Measurements from ENCODE around the gene DYNLT2B. TPM values are rescaled to one million over a fixed set of nuclear protein-coding genes. Genes with fewer than 3 reads are reported as not detected.
"Not testable (repeated sequence)": the region's sequence is repeated elsewhere in the genome, so short reads cannot be mapped to it uniquely, and the experiment has no call there.

The DYNLT2B gene
- 10 to 100 TPM in 2 of 6 donors, 1 to 10 TPM in 4; 6.7 to 28.5 (median 9.5) TPM for polyA plus RNA-seq (ENCODE audit: low read depth in 6 of 6)

DNA sequence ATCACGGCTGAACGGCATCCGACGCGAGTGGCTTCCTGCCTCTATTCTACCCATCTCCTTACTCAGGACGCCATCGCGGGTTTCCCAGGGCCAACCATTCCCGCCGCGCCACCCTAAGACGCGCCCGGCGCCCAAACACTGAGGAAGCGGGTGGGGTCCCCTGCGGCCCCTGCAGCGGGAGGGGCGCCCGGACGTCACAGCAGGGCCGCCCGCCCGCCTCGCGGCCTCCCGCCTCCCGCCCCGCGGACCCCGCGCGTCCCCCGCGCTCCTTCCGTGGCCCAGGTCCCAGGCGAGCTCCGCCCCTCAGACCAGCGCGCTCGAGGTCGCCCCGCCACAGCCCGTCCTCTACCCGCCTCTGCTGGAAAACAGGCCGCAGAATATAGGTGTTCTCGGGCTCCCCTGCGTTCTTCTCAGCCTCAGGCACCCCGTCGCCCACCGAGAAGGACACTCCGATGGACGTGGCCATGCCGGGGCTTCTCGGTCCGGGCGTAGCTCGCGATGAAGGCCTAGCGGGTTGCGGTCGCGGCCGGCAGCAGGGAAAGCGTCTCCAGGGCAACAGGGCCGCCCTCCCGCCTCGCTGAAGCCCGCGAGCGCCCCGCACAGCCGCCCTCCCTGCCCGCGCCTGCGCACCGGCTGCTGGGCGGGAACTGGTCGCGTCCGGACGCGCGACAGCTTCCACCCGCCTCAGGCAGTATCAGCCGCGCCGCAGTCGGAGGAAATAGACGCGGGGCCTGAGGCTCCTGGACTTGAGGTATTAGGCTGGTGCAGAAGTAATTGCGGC, at the start of gene DYNLT2B:
TSS of gene DYNLT2B (minus strand) at position 554 of the 781 bp plus-strand sequence. CDS start at position 466, 88 bp downstream.
- Mint-ChIP-seq H3K4me1 (peaks cover 0 to 16% (median 7%) of the 10 kb centered on the region in 3 donors), H3K9me3 (no peaks in the 10 kb centered on the region), H3K36me3 (no peaks in the 10 kb centered on the region), H3K27me3 (no peaks in the 10 kb centered on the region), H3K4me3 (peak within 1 kb of the TSS; percentile 94 to 98 (median 96)), H3K27ac (peak within 1 kb of the TSS; percentile 94 to 99 (median 98))
- DNase-seq (peak; percentile 90), ATAC-seq (ENCODE audit: low read depth in 2 of 2) (peak; percentile 89 to 92)

- H3K36me3 Mint-ChIP-seq = peaks cover 26 to 32% of the 10 kb centered on the region in 2 donors
- peaks cover 0 to 11% (median 10%) of the 10 kb centered on the region in 3 donors for H3K4me1 Mint-ChIP-seq
- ATAC-seq (ENCODE audit: low read depth in 2 of 2) = no peak
- peak overlapping the region in 1 of 6 donors; percentile 32 for H3K27ac Mint-ChIP-seq
- DNase-seq = no peak
- no peak overlapping the region for H3K4me3 Mint-ChIP-seq
- no peaks in the 10 kb centered on the region for H3K9me3 Mint-ChIP-seq
- H3K27me3 Mint-ChIP-seq = no peaks in the 10 kb centered on the region
These were observed 47.7 kb upstream of the DYNLT2B start for GRCh38 chr3:196365736-196366135.

DNA sequence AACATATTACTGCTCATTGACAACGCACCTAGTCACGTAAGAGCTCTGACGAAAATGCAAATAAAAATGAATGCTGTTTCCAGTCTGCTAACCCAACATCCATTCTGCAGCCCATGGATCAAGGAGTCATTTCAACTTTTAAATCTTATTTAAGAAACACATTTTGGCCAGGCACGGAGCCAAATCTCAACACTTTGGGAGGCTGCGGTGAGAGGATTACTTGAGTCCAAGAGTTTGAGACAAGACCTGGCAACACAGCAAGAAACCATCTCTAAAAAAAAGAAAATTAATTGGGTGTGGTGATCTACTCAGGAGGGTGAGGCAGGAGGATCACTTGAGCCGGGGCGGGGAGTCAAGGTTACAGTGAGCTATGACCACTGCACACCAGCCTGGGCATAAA, 42.5 kb upstream of the DYNLT2B start:
- Mint-ChIP-seq H3K36me3 (peaks cover 45 to 46% of the 10 kb centered on the region in 2 donors), H3K9me3 (no peaks in the 10 kb centered on the region), H3K4me1 (peaks cover 4 to 11% (median 5%) of the 10 kb centered on the region in 3 donors), H3K27ac (peak overlapping the region in 1 of 6 donors; percentile 57), H3K27me3 (no peaks in the 10 kb centered on the region), H3K4me3 (no peak overlapping the region)
- no peak for ATAC-seq (ENCODE audit: low read depth in 2 of 2)
- no peak for DNase-seq

DNA sequence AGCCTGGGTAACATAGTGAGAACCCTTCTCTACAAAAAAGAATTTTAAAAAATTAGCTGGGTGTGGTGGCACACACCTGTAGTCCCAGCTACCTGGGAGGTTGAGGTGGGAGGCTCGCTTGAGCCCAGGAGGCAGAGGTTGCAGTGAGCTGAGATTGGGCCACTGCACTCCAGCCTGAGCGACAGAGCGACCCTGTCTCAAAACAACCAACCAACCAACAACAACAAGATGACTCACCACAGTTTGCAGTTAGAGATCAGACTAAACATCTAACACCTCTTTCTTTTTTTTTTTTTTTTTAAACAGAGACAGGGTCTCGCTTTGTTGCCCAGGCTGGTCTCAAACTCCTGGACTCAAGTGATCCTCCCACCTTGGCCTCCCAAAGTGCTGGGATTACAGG, 40.5 kb upstream of the DYNLT2B start:
- not testable (repeated sequence) for ATAC-seq (ENCODE audit: low read depth in 2 of 2); H3K27me3 Mint-ChIP-seq; H3K9me3 Mint-ChIP-seq; DNase-seq; H3K4me3 Mint-ChIP-seq
- Mint-ChIP-seq H3K36me3 (peaks cover 51 to 55% of the 10 kb centered on the region in 2 donors), H3K4me1 (peaks cover 4 to 11% (median 4%) of the 10 kb centered on the region in 3 donors), H3K27ac (peak overlapping the region in 1 of 6 donors; percentile 38)

DNA sequence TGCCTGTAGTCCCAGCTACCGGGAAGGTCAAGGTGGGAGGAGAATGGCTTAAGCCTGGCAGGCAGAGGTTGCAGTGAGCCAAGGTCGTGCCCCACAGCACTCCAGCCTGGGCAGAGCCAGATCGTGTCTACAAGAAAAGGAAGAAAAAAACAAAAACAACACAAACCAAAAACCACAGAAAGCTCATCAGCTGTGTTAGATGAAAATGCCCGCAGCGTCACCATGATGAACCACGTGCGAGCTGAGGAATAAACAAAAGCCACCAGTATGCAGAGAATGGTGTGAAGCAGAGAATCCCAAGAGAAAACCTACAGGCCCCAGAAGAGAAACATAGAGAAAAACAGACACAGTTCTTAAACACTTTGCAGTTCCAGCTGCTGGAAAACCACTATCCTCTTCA, 39.9 kb upstream of the DYNLT2B start:
- ATAC-seq (ENCODE audit: low read depth in 2 of 2) (no peak), DNase-seq (no peak)
- H3K36me3 Mint-ChIP-seq = peaks cover 57 to 58% of the 10 kb centered on the region in 2 donors
- H3K9me3 Mint-ChIP-seq = no peaks in the 10 kb centered on the region
- H3K4me1 Mint-ChIP-seq = peaks cover 4 to 11% (median 4%) of the 10 kb centered on the region in 3 donors
- H3K27me3 Mint-ChIP-seq = no peaks in the 10 kb centered on the region
- H3K4me3 Mint-ChIP-seq = no peak overlapping the region
- H3K27ac Mint-ChIP-seq = peak overlapping the region in 3 of 6 donors; percentile 72 to 94 (median 83)

DNA sequence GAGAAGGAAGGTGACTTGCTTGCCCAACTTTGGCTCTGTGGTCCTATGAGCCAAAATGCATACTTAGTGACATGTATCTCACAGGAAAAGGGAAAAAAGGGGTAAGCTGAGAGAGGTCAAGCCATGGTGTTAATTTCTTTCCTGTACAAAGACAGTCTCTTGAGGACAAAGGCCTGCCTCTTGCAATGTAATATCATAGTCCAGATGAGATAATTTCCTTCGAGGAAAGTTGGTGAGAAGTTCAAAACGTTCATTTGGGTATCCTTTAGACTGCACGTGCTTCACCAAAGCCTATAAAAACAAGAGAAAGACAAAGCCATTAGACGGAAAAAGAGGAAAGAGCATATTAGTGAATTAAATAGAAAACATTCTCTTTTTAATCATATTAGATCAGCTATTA, 38.5 kb upstream of the DYNLT2B start:
- no peak for ATAC-seq (ENCODE audit: low read depth in 2 of 2)
- Mint-ChIP-seq H3K27ac (peak overlapping the region in 1 of 6 donors; percentile 34), H3K36me3 (peaks cover 50 to 51% of the 10 kb centered on the region in 2 donors), H3K9me3 (no peaks in the 10 kb centered on the region), H3K27me3 (no peaks in the 10 kb centered on the region), H3K4me3 (no peak overlapping the region), H3K4me1 (peaks cover 4 to 11% (median 4%) of the 10 kb centered on the region in 3 donors)
- no peak for DNase-seq

DNA sequence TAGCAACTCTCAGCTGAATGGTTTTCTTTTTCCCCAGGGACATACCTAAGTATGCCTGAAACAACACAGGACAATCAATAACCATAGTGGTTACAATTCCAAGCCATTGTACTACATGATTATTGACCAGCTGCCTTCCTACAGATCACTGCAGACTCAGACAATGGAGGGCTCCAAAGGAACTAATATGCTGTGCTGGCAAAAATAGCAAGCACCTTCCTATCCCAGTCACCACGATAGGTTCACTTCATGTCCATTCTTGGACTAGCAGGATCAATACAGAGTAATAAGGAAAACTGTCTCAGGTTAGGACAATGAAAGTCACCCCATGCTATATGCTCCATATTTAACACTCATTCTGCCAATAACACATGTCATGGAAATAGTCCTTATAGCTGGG, 37.6 kb upstream of the DYNLT2B start:
- ATAC-seq (ENCODE audit: low read depth in 2 of 2) = no peak
- Mint-ChIP-seq H3K27me3 (no peaks in the 10 kb centered on the region), H3K36me3 (peaks cover 41 to 43% of the 10 kb centered on the region in 2 donors), H3K9me3 (no peaks in the 10 kb centered on the region), H3K27ac (no peak overlapping the region), H3K4me1 (peaks cover 0 to 7% (median 4%) of the 10 kb centered on the region in 3 donors), H3K4me3 (no peak overlapping the region)
- no peak for DNase-seq

DNA sequence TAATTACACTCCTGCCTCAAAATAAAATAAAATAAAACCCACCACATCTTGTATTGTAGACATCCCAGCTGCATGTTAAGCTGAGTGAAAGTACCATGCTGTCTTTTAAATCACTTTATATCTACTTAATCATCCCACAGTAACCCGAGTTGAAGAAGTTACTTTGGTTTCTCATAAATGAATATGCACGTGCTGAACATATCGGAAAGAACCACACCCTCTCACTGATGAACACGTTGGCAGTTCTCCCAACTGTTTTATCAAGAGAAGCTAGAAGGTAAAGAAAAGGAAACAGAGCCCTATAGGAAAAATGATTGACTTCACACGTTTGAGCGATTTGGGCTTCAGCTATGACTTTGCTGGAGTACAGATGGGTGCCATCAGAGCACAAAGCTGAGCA, 36.1 kb upstream of the DYNLT2B start:
- no peaks in the 10 kb centered on the region for H3K9me3 Mint-ChIP-seq
- no peak overlapping the region for H3K27ac Mint-ChIP-seq
- no peak overlapping the region for H3K4me3 Mint-ChIP-seq
- peaks cover 33 to 39% of the 10 kb centered on the region in 2 donors for H3K36me3 Mint-ChIP-seq
- DNase-seq = no peak
- no peaks in the 10 kb centered on the region for H3K27me3 Mint-ChIP-seq
- peaks cover 0 to 6% (median 4%) of the 10 kb centered on the region in 3 donors for H3K4me1 Mint-ChIP-seq
- no peak for ATAC-seq (ENCODE audit: low read depth in 2 of 2)

GRCh38 chr3:196351541-196351940, 33.5 kb upstream of the DYNLT2B start:
- DNase-seq (no peak), ATAC-seq (ENCODE audit: low read depth in 2 of 2) (no peak)
- H3K9me3 Mint-ChIP-seq = no peaks in the 10 kb centered on the region
- peak overlapping the region in 1 of 6 donors; percentile 78 for H3K27ac Mint-ChIP-seq
- no peak overlapping the region for H3K4me3 Mint-ChIP-seq
- no peaks in the 10 kb centered on the region for H3K27me3 Mint-ChIP-seq
- peaks cover 24 to 27% of the 10 kb centered on the region in 2 donors for H3K36me3 Mint-ChIP-seq
- no peaks in the 10 kb centered on the region for H3K4me1 Mint-ChIP-seq

GRCh38 chr3:196350067-196350466, 32.0 kb upstream of the DYNLT2B start:
- H3K4me1 Mint-ChIP-seq = peaks cover 9 to 13% (median 10%) of the 10 kb centered on the region in 3 donors
- H3K9me3 Mint-ChIP-seq = no peaks in the 10 kb centered on the region
- H3K27me3 Mint-ChIP-seq = no peaks in the 10 kb centered on the region
- DNase-seq = no peak
- H3K27ac Mint-ChIP-seq = no peak overlapping the region
- peaks cover 15 to 17% of the 10 kb centered on the region in 2 donors for H3K36me3 Mint-ChIP-seq
- ATAC-seq (ENCODE audit: low read depth in 2 of 2) = no peak
- no peak overlapping the region for H3K4me3 Mint-ChIP-seq

GRCh38 chr3:196348698-196349097, 30.7 kb upstream of the DYNLT2B start:
- H3K9me3 Mint-ChIP-seq = no peaks in the 10 kb centered on the region
- no peaks in the 10 kb centered on the region for H3K27me3 Mint-ChIP-seq
- no peak for ATAC-seq (ENCODE audit: low read depth in 2 of 2)
- peak overlapping the region in 1 of 6 donors; percentile 41 for H3K27ac Mint-ChIP-seq
- H3K4me3 Mint-ChIP-seq = no peak overlapping the region
- H3K36me3 Mint-ChIP-seq = peaks cover 6 to 16% of the 10 kb centered on the region in 2 donors
- DNase-seq = no peak
- H3K4me1 Mint-ChIP-seq = peaks cover 17 to 21% (median 19%) of the 10 kb centered on the region in 3 donors

- Mint-ChIP-seq H3K4me3 (peak overlapping the region in 7 of 8 donors; percentile 36 to 87 (median 64)), H3K9me3 (no peaks in the 10 kb centered on the region), H3K4me1 (peaks cover 17 to 25% (median 23%) of the 10 kb centered on the region in 3 donors), H3K27ac (peak overlapping the region; percentile 8 to 92 (median 72)), H3K36me3 (peaks cover 0 to 7% of the 10 kb centered on the region in 2 donors), H3K27me3 (no peaks in the 10 kb centered on the region)
- ATAC-seq (ENCODE audit: low read depth in 2 of 2) = peak; percentile 49 to 69
- peak; percentile 25 for DNase-seq
These were observed 26.6 kb upstream of the DYNLT2B start for GRCh38 chr3:196344663-196345062.

GRCh38 chr3:196343917-196344316, 25.9 kb upstream of the DYNLT2B start:
- ATAC-seq (ENCODE audit: low read depth in 2 of 2); H3K27me3 Mint-ChIP-seq; H3K9me3 Mint-ChIP-seq; H3K36me3 Mint-ChIP-seq; DNase-seq; H3K27ac Mint-ChIP-seq: not testable (repeated sequence)
- peaks cover 17 to 25% (median 23%) of the 10 kb centered on the region in 3 donors for H3K4me1 Mint-ChIP-seq
- H3K4me3 Mint-ChIP-seq = peak overlapping the region in 2 of 8 donors; percentile 15 to 23

DNA sequence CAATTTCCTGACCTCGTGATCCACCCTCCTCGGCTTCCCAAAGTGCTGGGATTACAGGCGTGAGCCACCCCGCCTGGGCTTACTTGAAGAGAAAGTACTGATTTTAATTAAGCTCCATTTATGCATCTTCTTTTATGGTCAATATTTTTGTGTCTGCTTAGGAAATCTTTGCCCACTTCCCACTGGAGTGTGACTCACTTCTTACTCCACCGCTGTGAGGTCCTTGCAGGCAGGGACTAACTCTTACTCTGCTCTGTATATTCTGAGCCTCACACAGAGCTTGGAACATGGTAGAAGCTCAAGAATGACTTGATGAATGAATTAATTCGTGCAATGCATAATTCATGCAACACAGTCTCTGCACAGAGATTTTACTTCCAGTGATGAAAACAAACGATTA, 23.1 kb upstream of the DYNLT2B start:
- ATAC-seq (ENCODE audit: low read depth in 2 of 2) (no peak), DNase-seq (no peak)
- peaks cover 0 to 7% of the 10 kb centered on the region in 2 donors for H3K36me3 Mint-ChIP-seq
- H3K27me3 Mint-ChIP-seq = no peaks in the 10 kb centered on the region
- H3K4me3 Mint-ChIP-seq = no peak overlapping the region
- peaks cover 17 to 23% (median 22%) of the 10 kb centered on the region in 3 donors for H3K4me1 Mint-ChIP-seq
- H3K9me3 Mint-ChIP-seq = peaks cover 0 to 3% (median 0%) of the 10 kb centered on the region in 7 donors
- no peak overlapping the region for H3K27ac Mint-ChIP-seq
